ENCODE data around the gene NAA20.

Gene NAA20

GRCh38 chr20:20031790-20032189 lies 14.6 kb downstream of the NAA20 start:
- no peak for TF ChIP-seq CTCF (IDR thresholded peaks at IDR 0.05; ENCODE audit: borderline replicate concordance, insufficient read depth, low read depth, low read length)
- H3K4me3 ChIP-seq (ENCODE audit: low read depth, low read length), result no peak overlapping the region

- no peak for TF ChIP-seq CTCF (IDR thresholded peaks at IDR 0.05; ENCODE audit: borderline replicate concordance, insufficient read depth, low read depth, low read length)
- H3K4me3 ChIP-seq (ENCODE audit: low read depth, low read length), result no peak overlapping the region
These were observed 17.3 kb downstream of the NAA20 start for GRCh38 chr20:20034486-20034885.

DNA sequence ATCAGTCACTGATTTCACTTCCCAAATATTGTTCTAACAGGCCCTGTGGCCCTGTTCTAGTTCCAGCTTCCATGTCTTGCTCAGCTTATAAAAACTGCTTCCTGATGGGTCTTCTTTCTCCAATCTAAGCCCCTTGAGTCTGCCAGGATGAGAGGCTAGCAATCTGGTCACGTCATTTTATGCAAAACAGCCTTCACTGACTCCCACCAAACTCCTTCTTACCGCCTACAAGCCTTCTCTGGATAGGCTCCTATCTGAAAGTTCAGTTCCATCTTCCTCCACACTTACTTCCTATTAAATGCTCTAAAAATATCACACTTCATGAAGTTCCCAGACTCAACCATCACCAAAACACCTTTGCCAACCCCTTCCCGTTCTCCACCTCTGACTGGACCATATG lies 19.6 kb downstream of the NAA20 start:
- TF ChIP-seq CTCF (IDR thresholded peaks at IDR 0.05; ENCODE audit: borderline replicate concordance, insufficient read depth, low read depth, low read length), result no peak
- H3K4me3 ChIP-seq (ENCODE audit: low read depth, low read length), result no peak overlapping the region

GRCh38 chr20:20037960-20038359 lies 20.8 kb downstream of the NAA20 start:
- no peak for TF ChIP-seq CTCF (IDR thresholded peaks at IDR 0.05; ENCODE audit: borderline replicate concordance, insufficient read depth, low read depth, low read length)
- H3K4me3 ChIP-seq (ENCODE audit: low read depth, low read length), result no peak overlapping the region

- no peak overlapping the region for H3K4me3 ChIP-seq (ENCODE audit: low read depth, low read length)
- no peak for TF ChIP-seq CTCF (IDR thresholded peaks at IDR 0.05; ENCODE audit: borderline replicate concordance, insufficient read depth, low read depth, low read length)
These were observed 21.4 kb downstream of the NAA20 start for GRCh38 chr20:20038586-20038985.

DNA sequence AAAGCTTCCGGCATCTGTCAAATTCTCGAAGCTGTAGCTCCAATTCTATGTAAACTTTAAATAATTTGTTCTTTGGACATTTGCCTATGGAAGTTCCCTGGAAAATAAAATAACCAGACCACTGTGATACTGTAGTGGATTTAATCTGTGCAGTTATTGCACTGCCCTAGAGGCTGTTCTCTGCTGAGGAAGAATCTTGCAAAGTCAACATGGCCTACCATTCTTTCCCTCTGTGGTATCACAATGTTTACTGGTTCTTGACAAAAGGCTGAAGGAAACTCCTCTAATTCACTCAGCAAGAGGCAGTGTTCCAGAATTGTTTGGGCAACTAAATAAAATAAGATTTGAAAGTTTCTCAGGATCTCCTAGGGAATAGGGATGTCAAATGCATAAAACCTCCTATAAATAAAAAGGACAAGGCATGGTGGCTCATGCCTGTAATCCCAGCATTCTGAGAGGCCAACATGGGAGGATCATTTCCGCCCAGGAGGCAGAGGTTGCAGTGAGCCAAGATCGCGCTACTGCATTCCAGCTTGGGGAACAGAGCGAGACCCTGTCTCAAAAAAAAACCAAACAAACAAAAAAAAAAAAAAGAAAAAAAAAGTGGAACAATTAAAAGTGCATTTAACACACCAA lies 22.7 kb downstream of the NAA20 start:
- H3K4me3 ChIP-seq (ENCODE audit: low read depth, low read length), result no peak overlapping the region
- TF ChIP-seq CTCF (IDR thresholded peaks at IDR 0.05; ENCODE audit: borderline replicate concordance, insufficient read depth, low read depth, low read length), result no peak

DNA sequence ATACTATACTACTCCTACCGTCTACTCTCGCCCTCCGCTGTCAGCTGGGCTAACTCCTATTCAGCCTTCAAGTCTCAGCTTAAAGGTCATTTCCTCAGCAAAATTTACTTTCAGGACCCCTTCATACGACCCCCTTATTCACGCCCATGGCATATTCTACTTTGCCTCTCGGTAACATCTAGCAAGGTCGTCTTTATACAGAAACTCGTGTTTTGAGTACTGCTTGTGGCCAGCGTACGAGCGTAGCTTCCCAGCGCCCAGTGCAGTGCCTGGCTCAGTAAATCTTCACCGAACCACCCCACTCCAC lies 34.6 kb downstream of the NAA20 start:
- no peak for TF ChIP-seq CTCF (IDR thresholded peaks at IDR 0.05; ENCODE audit: borderline replicate concordance, insufficient read depth, low read depth, low read length)
- H3K4me3 ChIP-seq (ENCODE audit: low read depth, low read length), result peak overlapping the region; percentile 70
